IMR-90 (cell line): ENCODE measurements around the gene ARHGEF12. TPM values are rescaled to one million over a fixed set of nuclear protein-coding genes. Genes with fewer than 3 reads are reported as not detected.

Experiments
- ATAC-seq: fragments of 200-7000 bp; cut with Tn5 transposase; 2 replicates; pipeline ENCODE4 v1.9.1; 2020; ENCODE audit warnings: low read depth, mild to moderate bottlenecking, moderate library complexity
- BruUV-seq: library from RNA; stranded (reverse); fragments of 400-500 nt; replicated peaks from 2 replicates; lab custom pipeline; 2021; lab: Mats Ljungman, UMichigan
- CTCF ChIA-PET: fragments of 300-600 bp; formaldehyde crosslinking; extraction: SDS; loops from one replicate; lab custom pipeline; 2021; ENCODE audit warnings: antibody characterized with exemption; lab: Yijun Ruan, JAX
- POLR2A ChIA-PET: fragments of 300-600 bp; sonication (Branson Sonifier 250); formaldehyde crosslinking; loops from one replicate; lab custom pipeline; 2022; ENCODE audit warnings: antibody characterized with exemption; ENCODE audit not compliant: unreplicated experiment; lab: Charles Lee
- DNase-seq: peaks from one replicate; pipeline ENCODE4 v3.0.0; 2013
- H2AFZ ChIP-seq: replicated peaks from 2 replicates; pipeline ENCODE3; 2013; ENCODE audit warnings: low read length, mild to moderate bottlenecking; ENCODE audit not compliant: poor library complexity
- H2AK5ac ChIP-seq: 2 replicates; pipeline ENCODE4 v1.6.1; 2013; ENCODE audit warnings: low read depth, low read length, inconsistent platforms
- H2AK9ac ChIP-seq: replicated peaks from 2 replicates; pipeline ENCODE3; 2013; ENCODE audit warnings: mild to moderate bottlenecking, low read depth, low read length, moderate library complexity; ENCODE audit not compliant: poor library complexity
- H2BK120ac ChIP-seq: 2 replicates; pipeline ENCODE4 v1.6.1; 2013; ENCODE audit warnings: low read depth, low read length, inconsistent platforms
- H2BK15ac ChIP-seq: 3 replicates; pipeline ENCODE4 v1.6.1; 2013; ENCODE audit warnings: low read depth, low read length, inconsistent platforms
- H2BK20ac ChIP-seq: 2 replicates; pipeline ENCODE4 v1.6.1; 2013; ENCODE audit warnings: low read depth, mild to moderate bottlenecking, inconsistent platforms, low read length, moderate library complexity
- H2BK5ac ChIP-seq: 2 replicates; pipeline ENCODE4 v1.6.1; 2013; ENCODE audit warnings: mild to moderate bottlenecking, low read depth, low read length, inconsistent platforms; ENCODE audit not compliant: poor library complexity, severe bottlenecking
- H3K14ac ChIP-seq: replicated peaks from 2 replicates; pipeline ENCODE4 v1.6.1; 2013; ENCODE audit warnings: low read depth, low read length, inconsistent platforms
- H3K18ac ChIP-seq: 2 replicates; pipeline ENCODE4 v1.6.1; 2013; ENCODE audit warnings: low read depth, low read length, control low read depth
- H3K23ac ChIP-seq: 2 replicates; pipeline ENCODE4 v1.6.1; 2013; ENCODE audit warnings: low read depth, low read length, inconsistent platforms
- H3K27ac ChIP-seq: 2 replicates; pipeline ENCODE4 v1.5.1; 2013; ENCODE audit warnings: mild to moderate bottlenecking, control low read depth, low read length; ENCODE audit not compliant: insufficient read depth
- H3K27me3 ChIP-seq: 2 replicates; pipeline ENCODE4 v1.6.1; 2013; ENCODE audit warnings: low read length; ENCODE audit not compliant: control insufficient read depth, insufficient read depth
- H3K36me3 ChIP-seq: 2 replicates; pipeline ENCODE4 v1.6.1; 2013; ENCODE audit warnings: low read length, mixed read lengths; ENCODE audit not compliant: control insufficient read depth, insufficient read depth
- H3K4ac ChIP-seq: 2 replicates; pipeline ENCODE4 v1.6.1; 2013; ENCODE audit warnings: low read depth, low read length, inconsistent platforms
- H3K4me1 ChIP-seq: 2 replicates; pipeline ENCODE4 v1.6.1; 2013; ENCODE audit warnings: low read length, mixed read lengths; ENCODE audit not compliant: control insufficient read depth, insufficient read depth
- H3K4me2 ChIP-seq: 2 replicates; pipeline ENCODE4 v1.6.1; 2013; ENCODE audit warnings: low read depth, mild to moderate bottlenecking, control low read depth, low read length, moderate library complexity
- H3K4me3 ChIP-seq: 2 replicates; pipeline ENCODE4 v1.5.1; 2013; ENCODE audit warnings: low read depth, mild to moderate bottlenecking, control low read depth, low read length, moderate library complexity; ENCODE audit not compliant: insufficient read depth
- H3K56ac ChIP-seq: 2 replicates; pipeline ENCODE4 v1.6.1; 2013; ENCODE audit warnings: low read length, inconsistent platforms; ENCODE audit not compliant: insufficient read depth; ENCODE audit errors: extremely low read depth
- H3K79me1 ChIP-seq, 2 experiments: 2 replicates each; pipeline ENCODE4 v1.6.1; 2013; ENCODE audit warnings: low read length in 2 of 2, inconsistent platforms in 1 of 2, low read depth in 1 of 2
- H3K9ac ChIP-seq: 2 replicates; pipeline ENCODE4 v1.6.1; 2013; ENCODE audit warnings: low read depth, low read length, control low read depth
- H3K9me1 ChIP-seq: 2 replicates; pipeline ENCODE4 v1.6.1; 2013; ENCODE audit warnings: low read length, inconsistent platforms; ENCODE audit not compliant: insufficient read depth
- H3K9me3 ChIP-seq: 2 replicates; pipeline ENCODE4 v1.6.1; 2013; ENCODE audit warnings: low read length; ENCODE audit not compliant: control insufficient read depth, insufficient read depth
- H4K20me1 ChIP-seq: 2 replicates; pipeline ENCODE4 v1.6.1; 2013; ENCODE audit warnings: low read length, inconsistent platforms; ENCODE audit not compliant: insufficient read depth
- H4K5ac ChIP-seq: 2 replicates; pipeline ENCODE4 v1.6.1; 2013; ENCODE audit warnings: mild to moderate bottlenecking, low read depth, low read length, control low read depth
- H4K8ac ChIP-seq, 2 experiments: 2 replicates each; pipeline ENCODE4 v1.6.1; 2013; ENCODE audit warnings: low read depth in 2 of 2, low read length in 2 of 2, control low read depth in 1 of 2, inconsistent platforms in 1 of 2
- H4K91ac ChIP-seq: 2 replicates; pipeline ENCODE4 v1.6.1; 2013; ENCODE audit warnings: low read depth, low read length, inconsistent platforms; ENCODE audit not compliant: insufficient read depth
- BHLHE40 ChIP-seq: fragments of 150-350 bp; IDR thresholded peaks from 2 replicates; pipeline ENCODE4 v1.6.1; 2016; ENCODE audit warnings: mild to moderate bottlenecking, low read depth, low read length
- CEBPB ChIP-seq: IDR thresholded peaks from 2 replicates; pipeline ENCODE4 v1.6.1; 2012; ENCODE audit warnings: low read depth, low read length, improper control_type of control experiment
- CHD1 ChIP-seq: IDR thresholded peaks from 2 replicates; pipeline ENCODE4 v1.6.1; 2012; ENCODE audit warnings: low read depth, low read length, improper control_type of control experiment
- CTCF ChIP-seq: conservative IDR thresholded peaks from 2 replicates; pipeline ENCODE4 v1.5.1; 2012; ENCODE audit warnings: mild to moderate bottlenecking, low read depth, low read length, improper control_type of control experiment
- ELK1 ChIP-seq: fragments of 150-350 bp; IDR thresholded peaks from 2 replicates; pipeline ENCODE4 v1.6.1; 2016; ENCODE audit warnings: low read depth, mild to moderate bottlenecking, low read length, moderate library complexity, borderline replicate concordance
- FOS ChIP-seq: fragments of 150-350 bp; IDR thresholded peaks from 2 replicates; pipeline ENCODE4 v1.6.1; 2016; ENCODE audit warnings: low read depth, low read length
- MAFK ChIP-seq: IDR thresholded peaks from 2 replicates; pipeline ENCODE4 v1.6.1; 2012; ENCODE audit warnings: low read depth, low read length, improper control_type of control experiment
- MAZ ChIP-seq: IDR thresholded peaks from 2 replicates; pipeline ENCODE4 v1.6.1; 2012; ENCODE audit warnings: low read depth, mild to moderate bottlenecking, low read length, improper control_type of control experiment, moderate library complexity, borderline replicate concordance
- MXI1 ChIP-seq: IDR thresholded peaks from 2 replicates; pipeline ENCODE4 v1.6.1; 2012; ENCODE audit warnings: low read depth, mild to moderate bottlenecking, low read length, moderate library complexity, borderline replicate concordance
- NFE2L2 ChIP-seq: fragments of 150-350 bp; IDR thresholded peaks from 2 replicates; pipeline ENCODE4 v1.6.1; 2016; ENCODE audit warnings: low read depth, mild to moderate bottlenecking, low read length
- POLR2A ChIP-seq: IDR thresholded peaks from 2 replicates; pipeline ENCODE4 v1.6.1; 2012; ENCODE audit warnings: mild to moderate bottlenecking, low read depth, low read length
- RAD21 ChIP-seq: IDR thresholded peaks from 2 replicates; pipeline ENCODE4 v1.6.1; 2012; ENCODE audit warnings: low read length, improper control_type of control experiment
- RCOR1 ChIP-seq: IDR thresholded peaks from 2 replicates; pipeline ENCODE4 v1.6.1; 2012; ENCODE audit warnings: mild to moderate bottlenecking, low read length, improper control_type of control experiment; ENCODE audit not compliant: insufficient replicate concordance
- RFX5 ChIP-seq: IDR thresholded peaks from 2 replicates; pipeline ENCODE4 v1.8.0; 2012; ENCODE audit warnings: low read depth, mild to moderate bottlenecking, low read length, moderate library complexity
- SMC3 ChIP-seq: fragments of 150-350 bp; IDR thresholded peaks from 2 replicates; pipeline ENCODE4 v1.6.1; 2016; ENCODE audit warnings: low read depth, mild to moderate bottlenecking, antibody characterized with exemption, low read length, moderate library complexity
- USF2 ChIP-seq: fragments of 150-350 bp; IDR thresholded peaks from 2 replicates; pipeline ENCODE4 v1.6.1; 2017; ENCODE audit warnings: mild to moderate bottlenecking, antibody characterized with exemption, low read length, low read depth
- WGBS, 2 experiments: methylation state at CpG; one replicate each; pipeline versions ENCODE4 v1.1.5 to v1.1.7; 2013; ENCODE audit warnings: missing lambda C conversion rate in 2 of 2; ENCODE audit not compliant: insufficient read length in 1 of 2; ENCODE audit errors: extremely low coverage in 2 of 2; 5-methylcytosine and 5-hydroxymethylcytosine counted together
- dilution Hi-C: fragments of 300-500 bp; cut with HindIII; formaldehyde crosslinking; loops from one replicate; pipeline ENCODE4 v1.14.3; 2018; ENCODE audit warnings: low sequenced_read_pairs; ENCODE audit not compliant: unreplicated experiment
- in situ Hi-C: fragments of 300-500 bp; cut with MboI; formaldehyde crosslinking; loops from 3 replicates; pipeline ENCODE4 v1.14.3; 2019; ENCODE audit warnings: low sequenced_read_pairs, inconsistent platforms, mixed read lengths
- intact Hi-C: fragments of 100-400 bp; cut with micrococcal nuclease; formaldehyde crosslinking; loops from 2 replicates; pipeline ENCODE4 v1.10.0; 2022
- polyA plus RNA-seq, 3 experiments: library from polyadenylated mRNA; depleted of rRNA; stranded (reverse); fragments of >200 nt; gene quantifications; 2 replicates each; pipeline ENCODE4 v1.2.3, GENCODE V29; 2012; ENCODE audit warnings: low replicate concordance in 1 of 3
- total RNA-seq: library from RNA; depleted of rRNA; stranded (reverse); fragments of >200 nt; gene quantifications from 2 replicates; pipeline ENCODE4 v1.2.3, GENCODE V29; 2012

ARHGEF12 gene
- total and polyA plus RNA-seq, 2 of the 4 experiments (the other 2 are of a cell fraction) = 25.5 to 115 TPM

GRCh38 chr11:120352405-120352804 lies 16.2 kb downstream of the ARHGEF12 start:
- Histone ChIP-seq H2BK15ac (no peak overlapping the region), H3K4me1 (peaks cover 15% of the 10 kb centered on the region), H3K4me2 (no peak overlapping the region), H2AK9ac (no peak overlapping the region), H2AFZ (no peak overlapping the region), H3K4me3 (no peak overlapping the region), H3K9me3 (no peaks in the 10 kb centered on the region), H3K27me3 (no peaks in the 10 kb centered on the region), H3K9ac (no peak overlapping the region), H4K91ac (no peak overlapping the region), H3K18ac (no peak overlapping the region), H3K56ac (no peak overlapping the region), H3K9me1 (peaks cover 18% of the 10 kb centered on the region), H3K4ac (no peak overlapping the region; the same call in 1 of the 2 replicates), H3K27ac (no peak overlapping the region), H4K5ac (no peak overlapping the region), H2AK5ac (0 out of 2 replicates have a peak overlapping the region, but pooled peaks have one; percentile 13), H4K8ac (no peak overlapping the region; a peak in 1 of 4 replicates), H3K36me3 (peaks cover 3% of the 10 kb centered on the region; the same call in 1 of the 2 replicates), H3K79me1 (peaks cover 3 to 60% of the 10 kb centered on the region in 2 experiments), H3K23ac (no peak overlapping the region), H4K20me1 (peaks cover 87% of the 10 kb centered on the region), H3K14ac (no peak overlapping the region), H2BK20ac (no peak overlapping the region), H2BK5ac (no peak overlapping the region), H2BK120ac (no peak overlapping the region)
- intact Hi-C loops (no loop called here), in situ Hi-C loops (no loop called here), dilution Hi-C loops (no loop called here)
- ChIA-PET POLR2A (no interaction called here), CTCF (no interaction called here)
- TF ChIP-seq RCOR1 (no peak), CEBPB (no peak), CHD1 (no peak), MAFK (no peak), ELK1 (no peak), USF2 (no peak), NFE2L2 (no peak), MAZ (no peak), MXI1 (no peak), FOS (no peak), RFX5 (no peak), POLR2A (no peak), RAD21 (no peak), SMC3 (no peak), CTCF (no peak), BHLHE40 (no peak)
- DNase-seq = no peak
- no TSS peak for BruUV-seq
- no CpG with 5 or more reads among the region's 6 CpGs for WGBS, 2 experiments
- no peak for ATAC-seq
